ENCODE results near the gene SKAP2. TPM values are rescaled to one million over a fixed set of nuclear protein-coding genes. Genes with fewer than 3 reads are reported as not detected.

SKAP2 gene
- total and polyA plus RNA-seq, 2 experiments from 2014 or later, result 2.5 to 4.4 TPM

GRCh38 chr7:26658389-26659084 is 205.9 kb downstream of the SKAP2 start (continued):
- no peak for TF ChIP-seq REST (IDR thresholded peaks at IDR 0.05; ENCODE audit: unreplicated experiment)
- TF ChIP-seq POLR2AphosphoS5 (IDR thresholded peaks at IDR 0.05; ENCODE audit: low read depth), result no peak
- TF ChIP-seq, protein P1, sequence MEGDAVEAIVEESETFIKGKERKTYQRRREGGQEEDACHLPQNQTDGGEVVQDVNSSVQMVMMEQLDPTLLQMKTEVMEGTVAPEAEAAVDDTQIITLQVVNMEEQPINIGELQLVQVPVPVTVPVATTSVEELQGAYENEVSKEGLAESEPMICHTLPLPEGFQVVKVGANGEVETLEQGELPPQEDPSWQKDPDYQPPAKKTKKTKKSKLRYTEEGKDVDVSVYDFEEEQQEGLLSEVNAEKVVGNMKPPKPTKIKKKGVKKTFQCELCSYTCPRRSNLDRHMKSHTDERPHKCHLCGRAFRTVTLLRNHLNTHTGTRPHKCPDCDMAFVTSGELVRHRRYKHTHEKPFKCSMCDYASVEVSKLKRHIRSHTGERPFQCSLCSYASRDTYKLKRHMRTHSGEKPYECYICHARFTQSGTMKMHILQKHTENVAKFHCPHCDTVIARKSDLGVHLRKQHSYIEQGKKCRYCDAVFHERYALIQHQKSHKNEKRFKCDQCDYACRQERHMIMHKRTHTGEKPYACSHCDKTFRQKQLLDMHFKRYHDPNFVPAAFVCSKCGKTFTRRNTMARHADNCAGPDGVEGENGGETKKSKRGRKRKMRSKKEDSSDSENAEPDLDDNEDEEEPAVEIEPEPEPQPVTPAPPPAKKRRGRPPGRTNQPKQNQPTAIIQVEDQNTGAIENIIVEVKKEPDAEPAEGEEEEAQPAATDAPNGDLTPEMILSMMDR (conservative IDR thresholded peaks at IDR 0.05; ENCODE audit: low read depth in 2 of 2), result no peak

DNA sequence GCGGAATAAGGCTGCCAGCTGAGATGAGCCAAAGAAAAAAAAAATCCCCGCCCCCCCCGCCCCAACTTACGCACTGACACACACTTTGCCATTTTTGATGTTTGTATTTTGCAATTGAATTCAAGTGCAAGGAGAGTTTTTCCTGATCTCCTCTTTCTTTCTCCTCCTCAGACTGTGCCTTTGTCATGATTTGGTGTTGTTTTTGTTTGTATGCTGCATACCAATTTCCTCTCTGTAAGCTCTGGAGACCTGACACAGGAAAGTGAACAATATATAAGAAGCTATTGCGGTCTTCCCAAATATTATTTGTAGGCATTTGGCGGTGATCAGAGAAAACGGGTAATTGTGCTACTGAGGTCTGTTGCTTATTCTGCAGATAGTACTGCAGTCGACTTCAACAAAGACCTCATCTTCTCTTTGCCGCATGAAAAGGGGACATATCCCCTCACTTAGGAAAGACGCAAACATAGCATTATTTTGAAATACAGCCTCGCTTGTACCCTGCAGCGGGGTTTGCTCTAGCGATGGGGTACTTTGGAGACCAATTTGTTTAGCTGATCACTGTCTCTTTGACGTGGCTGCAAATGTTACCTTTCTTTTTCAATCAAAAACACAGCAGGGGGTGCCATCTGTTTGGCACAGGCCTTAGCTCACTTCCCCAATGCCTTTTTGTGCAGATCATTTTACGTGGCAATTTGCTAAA is 206.6 kb downstream of the SKAP2 start:
- H4K20me1 ChIP-seq (replicated peaks; ENCODE audit: insufficient read depth), result no peaks in the 10 kb centered on the region
- Mint-ChIP-seq H3K36me3 (ENCODE audit: low read depth) (no peaks in the 10 kb centered on the region), H3K27ac (0 out of 2 replicates have a peak overlapping the region, but pooled peaks have one; percentile 2), H3K9me3 (no peaks in the 10 kb centered on the region), H3K4me3 (peak overlapping the region; percentile 60), H3K4me1 (peaks cover 68% of the 10 kb centered on the region), H3K27me3 (ENCODE audit: insufficient read depth, low read depth, poor library complexity) (peaks cover 2% of the 10 kb centered on the region)
- peak overlapping the region; percentile 85 for H3K27ac ChIP-seq (ENCODE audit: low read depth)
- H3K27me3 ChIP-seq (ENCODE audit: insufficient read depth), result no peaks in the 10 kb centered on the region
- H3K4me1 ChIP-seq (ENCODE audit: insufficient read depth), result peaks cover 65% of the 10 kb centered on the region
- H3K9me2 ChIP-seq (ENCODE audit: insufficient read depth), result no peaks in the 10 kb centered on the region
- H3K79me2 ChIP-seq (replicated peaks; ENCODE audit: insufficient read depth), result no peaks in the 10 kb centered on the region
- H3F3A ChIP-seq (replicated peaks; ENCODE audit: low read depth), result 0 out of 2 replicates have a peak, but pooled peaks cover 3% of the 10 kb centered on the region
- H3K36me3 ChIP-seq (ENCODE audit: insufficient read depth), result no peaks in the 10 kb centered on the region
- DNase-seq (ENCODE audit: low spot score) (peak; percentile 67), ATAC-seq (peak; percentile 61)
- no peak overlapping the region for H2AFZ ChIP-seq
- peak overlapping the region; percentile 85 for H3K4me2 ChIP-seq
- TF ChIP-seq JUNB (IDR thresholded peaks at IDR 0.05; ENCODE audit: unreplicated experiment) (no peak), NANOG (IDR thresholded peaks at IDR 0.05; ENCODE audit: borderline replicate concordance) (peak; percentile 27; the same call in 1 of the 2 replicates), STAT1 (IDR thresholded peaks at IDR 0.05; ENCODE audit: unreplicated experiment) (no peak)
- H3K4me3 ChIP-seq, result peak overlapping the region; percentile 52

Data from GM23338 (cell line).